KG1 (cell line): ENCODE results near the gene GRK3.

Experiments
- DNase-seq: peaks from one replicate; lab custom pipeline; 2025; lab: John Stamatoyannopoulos, UW

The GRK3 gene

DNA sequence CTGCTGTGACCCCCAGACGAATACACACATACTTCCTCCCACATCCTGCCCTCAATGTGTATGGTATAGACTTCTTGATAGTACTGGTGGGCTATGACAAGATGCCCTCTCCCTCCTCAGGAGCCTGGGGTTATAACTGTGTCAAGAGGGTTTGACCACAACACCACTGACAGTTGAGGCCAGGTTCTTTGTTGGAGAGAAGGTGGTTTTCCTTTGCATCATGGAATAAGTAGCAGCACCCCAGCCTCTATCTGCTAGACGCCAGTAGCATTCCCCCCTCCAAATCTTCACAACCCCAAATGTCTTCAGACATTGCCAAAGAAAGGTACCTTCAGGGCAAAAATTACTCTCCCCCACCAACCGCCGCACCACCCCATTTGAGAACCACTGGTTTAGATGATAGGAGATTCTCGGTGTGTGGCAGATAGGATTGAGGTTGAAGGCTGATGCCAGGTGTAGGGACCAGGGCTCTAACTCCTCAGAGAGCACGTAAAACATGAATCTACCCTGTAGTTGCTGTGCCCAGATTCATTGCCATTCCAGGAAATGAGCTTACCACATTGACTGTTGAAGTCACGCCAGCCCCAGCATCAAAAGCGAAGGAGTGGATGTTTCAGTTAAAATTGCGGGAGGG is 172.0 kb downstream of the GRK3 start:
- DNase-seq, result peak; percentile 39

DNA sequence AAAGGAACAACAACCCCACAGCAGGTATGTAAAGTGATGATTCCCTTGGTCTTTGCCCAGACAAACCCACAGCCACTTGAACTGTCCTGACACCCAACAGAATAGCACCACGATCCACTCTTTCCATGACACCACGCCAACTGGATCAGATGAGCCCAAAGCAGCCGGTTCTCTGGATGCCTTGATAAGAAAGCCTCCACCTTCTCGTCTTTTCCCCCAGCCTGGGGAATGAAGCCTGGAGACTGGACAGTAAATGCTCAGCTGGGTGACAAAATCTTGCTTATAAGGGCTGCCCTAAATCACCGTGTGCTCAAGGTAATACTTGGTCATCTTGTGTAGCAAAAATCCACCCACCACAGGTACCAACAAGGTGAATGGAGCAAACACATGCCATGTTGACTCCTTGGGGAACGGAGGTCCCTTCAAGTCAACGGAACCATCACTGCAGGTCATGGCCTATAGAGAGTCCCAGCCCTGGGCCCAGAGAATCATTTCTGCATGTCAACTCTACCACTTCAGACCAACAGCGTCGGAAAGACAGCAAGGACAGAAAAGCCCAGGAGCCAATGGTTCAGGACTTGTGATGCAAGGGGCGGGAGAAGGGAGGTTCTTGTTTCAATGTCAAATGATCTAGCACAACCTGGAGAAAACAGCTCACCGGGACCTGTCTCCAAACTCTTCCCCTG is 175.3 kb downstream of the GRK3 start:
- no peak for DNase-seq

DNA sequence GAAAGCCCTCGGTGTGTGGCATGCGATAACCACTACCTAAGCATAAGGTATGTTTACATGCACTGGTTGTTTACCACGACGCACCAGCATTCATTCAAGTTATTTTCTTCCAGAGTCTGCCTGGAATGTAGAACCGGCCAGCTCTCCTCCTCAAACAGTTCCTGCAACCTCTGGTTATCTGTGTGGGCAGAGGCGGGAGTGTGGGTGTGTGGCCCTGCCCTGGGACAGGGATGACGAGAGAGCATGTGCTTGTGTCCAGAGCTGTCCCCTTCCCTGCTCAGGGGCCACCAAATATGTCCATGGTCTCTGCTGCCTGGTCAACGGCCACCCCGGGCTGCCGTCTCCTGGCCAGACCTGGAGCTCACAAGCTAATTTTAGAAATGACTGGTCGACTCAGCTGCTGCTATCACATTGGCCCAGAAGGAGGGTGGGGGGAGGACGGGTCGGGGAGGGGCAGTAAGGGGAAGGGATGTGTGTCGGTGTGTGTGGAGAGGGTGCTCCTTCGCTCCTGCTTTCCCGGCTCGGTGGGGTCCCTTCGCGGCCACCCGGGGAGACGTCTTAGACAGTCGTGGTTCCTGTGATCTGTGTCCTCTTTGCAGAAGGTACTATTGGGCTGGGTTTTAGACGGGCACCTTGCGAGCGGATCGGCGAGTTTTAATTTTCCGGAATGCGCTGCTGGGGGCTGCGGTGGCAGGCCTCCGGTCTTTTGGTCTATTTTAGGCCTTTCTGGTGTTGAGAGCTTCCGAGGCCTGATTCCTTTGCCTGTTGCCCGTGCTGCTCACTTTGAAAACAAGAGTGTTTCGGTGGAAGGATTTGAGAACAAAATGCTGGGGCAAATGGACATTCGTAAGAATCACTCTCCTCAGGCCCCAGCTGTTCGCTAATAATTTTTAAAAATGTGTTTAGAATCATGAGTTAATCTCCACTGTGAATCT is 177.5 kb downstream of the GRK3 start, which contains the start of gene MYO18B:
TSS of gene MYO18B (plus strand) at position 497 of the 935 bp plus-strand sequence. CDS start 18,905 bp downstream, outside the sequence.
- DNase-seq, result no peak

DNA sequence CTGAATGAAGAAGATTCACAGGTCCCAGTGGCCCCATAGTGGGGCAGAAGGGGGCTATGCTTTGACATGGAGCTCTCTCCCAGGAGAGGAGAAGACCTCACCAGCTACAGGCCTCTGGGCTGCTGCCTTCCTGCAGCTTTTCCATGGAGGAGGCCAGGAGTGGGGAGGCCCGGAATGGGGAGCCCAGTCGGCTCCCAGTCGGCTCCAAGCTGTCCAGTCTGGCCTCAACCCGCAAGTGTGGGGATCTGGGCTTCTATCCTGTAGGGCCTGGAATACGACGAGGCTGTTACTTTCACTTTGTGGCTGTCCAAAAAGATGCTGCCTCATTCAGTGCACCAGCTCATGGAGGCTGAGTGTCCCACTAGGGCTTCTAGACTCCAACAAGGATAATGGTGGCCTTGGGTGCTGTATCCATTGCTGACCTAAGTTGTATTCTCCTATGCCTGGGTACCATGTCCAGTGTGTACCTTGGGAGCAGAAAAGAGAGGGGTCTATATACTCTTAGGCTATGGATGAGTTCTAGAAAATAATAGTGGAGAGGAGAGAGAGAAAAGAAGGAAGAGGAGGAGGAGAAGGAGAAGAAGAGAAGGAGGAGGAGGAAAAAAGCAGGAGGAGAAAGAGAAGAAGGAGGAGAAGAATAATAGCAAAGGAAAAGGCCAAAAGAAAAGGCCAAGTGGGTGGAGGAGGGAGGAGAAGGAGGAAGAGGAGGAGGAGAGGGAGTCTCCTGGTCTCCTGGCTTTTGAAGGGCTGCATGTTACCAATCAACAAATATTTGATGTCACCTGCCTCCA is 178.6 kb downstream of the GRK3 start:
- DNase-seq, result no peak

DNA sequence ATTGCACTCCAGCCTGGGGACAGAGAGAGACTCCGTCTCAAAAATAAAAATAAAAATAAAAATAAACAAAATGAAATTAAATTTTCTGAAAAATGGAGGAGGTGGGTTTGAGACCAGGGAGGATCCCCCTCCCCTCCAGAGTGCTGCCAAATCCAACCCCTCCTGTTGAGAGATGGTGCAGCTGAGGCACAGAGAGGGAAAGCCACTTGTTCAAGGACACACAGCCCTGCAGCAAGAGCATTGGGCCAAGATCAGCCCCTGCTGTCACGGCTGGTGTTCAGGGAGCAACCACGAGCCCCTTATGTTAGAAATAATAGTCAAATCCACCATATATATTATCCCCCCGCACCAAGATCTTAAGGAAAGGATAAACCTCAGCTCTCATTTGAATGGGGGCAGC is 180.2 kb downstream of the GRK3 start:
- no peak for DNase-seq

DNA sequence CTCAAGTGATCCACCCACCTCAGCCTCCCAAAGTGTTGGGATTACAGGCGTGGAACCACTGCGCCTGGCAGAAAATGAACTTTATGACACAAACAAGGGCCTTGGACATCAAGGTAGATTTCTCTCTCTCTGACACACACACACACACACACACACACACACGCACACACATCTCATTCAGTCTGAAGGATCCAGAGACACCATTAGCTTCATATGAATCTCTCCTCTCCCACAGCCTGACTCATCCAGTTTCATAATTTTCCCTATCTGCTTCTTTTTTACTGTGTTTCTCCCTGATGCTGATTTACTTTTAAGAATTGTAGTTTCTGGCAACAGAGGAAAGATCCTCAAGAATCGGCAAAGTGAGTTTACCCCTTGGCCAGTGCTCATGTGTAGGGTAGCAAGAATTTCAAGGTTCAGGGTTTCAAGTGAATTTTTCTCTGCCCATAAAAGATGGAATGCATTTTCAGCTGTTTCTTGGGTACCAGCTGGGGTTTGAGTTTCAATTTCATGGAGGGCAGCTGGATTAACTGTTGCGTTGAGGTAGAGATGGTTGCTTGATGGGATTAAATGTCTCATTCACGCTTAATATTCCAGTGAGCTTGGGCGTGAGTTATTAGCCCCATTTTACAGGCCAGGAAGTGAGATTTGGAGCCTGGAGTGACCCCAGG is 181.0 kb downstream of the GRK3 start:
- DNase-seq, result no peak

DNA sequence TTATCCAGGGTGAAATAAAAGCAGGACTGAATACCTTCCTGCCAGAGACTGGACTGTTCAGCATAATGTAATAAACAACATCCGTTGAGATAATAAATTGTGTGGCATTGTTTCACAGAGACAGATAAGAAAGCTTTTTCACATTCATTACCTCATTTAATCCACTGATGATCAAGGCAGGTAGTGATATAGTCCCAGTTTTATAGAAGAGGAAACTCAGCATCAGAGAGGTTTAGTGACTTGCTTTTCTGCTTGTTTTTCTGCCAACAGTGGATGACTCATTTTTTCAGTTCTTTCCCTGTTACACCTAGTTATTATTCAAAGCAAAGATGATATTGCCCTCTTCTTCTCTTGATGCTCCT is 181.5 kb downstream of the GRK3 start:
- no peak for DNase-seq

DNA sequence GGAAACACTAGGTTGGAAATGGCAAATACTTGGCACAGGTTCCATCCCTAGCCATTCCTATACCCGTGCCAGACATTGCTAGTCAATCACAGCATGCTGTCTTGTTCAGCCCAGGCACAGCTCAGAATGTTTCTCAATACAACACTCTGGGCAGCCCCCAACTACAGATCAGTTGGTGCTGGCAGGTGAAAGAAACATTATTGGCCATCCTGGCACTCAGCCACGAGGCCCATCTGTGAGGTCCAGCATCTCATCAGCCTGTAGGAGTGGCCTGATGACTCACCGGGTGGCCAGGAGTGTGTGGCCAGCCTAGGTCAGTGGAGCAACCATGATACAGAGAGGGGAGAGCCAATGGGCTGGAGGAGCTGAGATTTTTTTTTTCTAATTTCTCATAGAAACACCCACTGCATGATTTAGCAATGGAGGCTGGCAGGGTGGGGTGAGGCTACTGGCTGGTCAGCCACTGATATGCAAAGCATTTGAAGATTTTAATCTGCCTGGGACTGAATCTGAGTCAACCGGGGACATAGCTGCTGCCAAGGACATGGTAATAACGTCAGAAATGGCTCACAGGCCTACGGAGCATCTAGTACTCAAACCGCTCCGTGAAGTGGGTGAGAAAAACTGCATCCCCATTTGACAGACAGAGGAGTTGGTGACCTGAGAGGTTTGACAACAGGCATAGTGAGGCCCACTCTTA is 182.9 kb downstream of the GRK3 start:
- no peak for DNase-seq

DNA sequence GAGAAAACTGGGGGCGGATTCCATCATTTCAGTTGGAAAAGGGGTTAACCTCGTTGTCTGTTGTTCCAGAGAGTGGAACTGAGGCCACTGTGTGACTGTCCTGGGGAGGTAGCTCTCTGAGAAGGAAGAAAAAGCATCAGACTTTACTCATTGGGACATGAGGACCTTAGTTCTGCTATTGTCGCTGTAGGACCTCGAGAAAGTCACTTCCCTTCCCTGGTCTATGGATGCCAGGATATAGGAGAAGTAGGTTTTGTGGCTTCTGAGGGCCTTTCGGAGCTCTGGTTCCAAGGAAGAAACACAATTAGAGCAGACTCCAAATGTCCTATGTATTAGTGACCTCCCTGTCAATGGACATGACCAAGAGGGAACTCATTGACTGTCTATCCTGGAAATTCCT is 183.7 kb downstream of the GRK3 start:
- no peak for DNase-seq

DNA sequence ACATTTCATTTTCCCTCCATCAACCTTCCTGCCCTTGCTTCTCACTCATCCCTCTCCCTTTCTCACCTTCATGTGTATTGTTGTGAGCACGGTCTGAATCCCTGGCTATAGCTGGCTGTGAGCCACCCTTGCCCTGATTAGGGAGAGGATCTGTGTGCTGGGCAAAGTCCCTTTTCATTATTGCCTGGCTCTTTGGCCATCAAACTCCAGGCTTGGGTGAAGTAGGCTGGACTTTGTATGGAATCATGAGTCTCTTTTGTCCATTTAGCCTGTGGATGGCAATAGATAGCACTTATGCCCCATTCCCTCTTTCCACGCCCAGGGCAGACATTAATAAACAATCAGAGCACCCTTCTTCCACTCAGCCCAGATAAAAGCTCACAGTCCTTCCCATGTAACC is 184.2 kb downstream of the GRK3 start:
- no peak for DNase-seq

DNA sequence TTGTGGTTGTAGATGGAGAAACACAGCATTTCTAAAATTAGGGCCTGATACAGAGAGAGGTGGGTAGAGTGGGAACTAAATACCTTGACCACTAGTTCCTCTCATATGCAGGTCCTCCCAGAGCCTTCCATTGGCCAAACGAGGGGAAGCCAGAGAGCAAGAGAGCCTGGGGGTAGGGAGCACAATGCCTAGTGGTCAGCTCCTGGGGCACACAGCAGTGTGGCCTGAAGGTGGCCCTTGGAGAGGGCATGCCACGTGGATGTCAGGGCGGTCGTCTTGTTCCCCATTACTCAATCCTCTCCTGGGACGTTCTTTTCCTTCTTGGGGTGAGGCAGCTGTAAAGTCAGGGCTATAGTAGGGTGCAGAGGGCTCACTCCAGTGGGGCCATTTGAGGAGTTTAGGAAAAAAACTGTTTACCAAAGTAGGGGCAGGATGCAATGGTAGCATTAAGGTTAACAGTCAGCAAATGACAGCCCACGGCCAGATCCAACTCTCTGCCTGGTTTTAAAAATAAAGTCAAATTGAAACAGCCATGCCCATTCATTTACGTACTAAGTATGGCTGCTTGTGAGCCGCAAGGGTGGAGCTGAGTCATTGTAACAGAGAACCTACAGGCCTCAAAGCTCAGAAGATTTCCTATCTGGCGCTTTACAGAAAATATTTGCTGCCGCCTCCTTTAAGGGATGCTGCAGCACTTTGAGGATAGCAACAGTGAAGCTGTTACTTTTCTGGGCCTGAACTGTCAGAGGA is 185.1 kb downstream of the GRK3 start:
- DNase-seq, result no peak

DNA sequence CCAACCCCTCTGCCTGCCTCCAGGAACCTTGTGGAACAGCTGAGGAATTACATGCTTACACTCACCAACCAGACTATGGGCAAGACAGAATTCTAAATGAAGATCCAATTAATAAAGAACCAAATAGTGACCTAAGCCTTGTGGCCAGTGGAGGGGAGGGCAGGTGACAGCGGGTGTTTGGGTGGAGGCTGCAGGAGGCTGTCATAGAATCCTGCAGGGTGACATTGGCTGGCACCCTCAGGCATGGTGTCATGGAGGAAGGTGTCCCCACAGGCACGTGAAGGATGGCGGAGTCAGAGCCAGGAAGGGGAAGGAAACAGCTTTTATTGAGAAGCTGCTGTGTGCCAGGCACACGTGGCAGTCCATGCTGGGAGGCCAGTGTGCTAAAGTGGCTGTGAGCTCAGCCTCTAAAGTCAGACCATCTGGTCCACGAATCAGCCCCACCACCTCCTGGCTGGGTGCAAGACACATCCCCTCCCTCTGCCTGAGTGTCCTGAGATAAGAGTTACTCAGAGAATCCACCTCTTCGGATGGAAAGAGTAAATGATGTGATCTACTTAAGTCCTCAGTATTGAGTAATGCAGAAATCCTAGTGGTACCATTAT is 186.2 kb downstream of the GRK3 start:
- no peak for DNase-seq

DNA sequence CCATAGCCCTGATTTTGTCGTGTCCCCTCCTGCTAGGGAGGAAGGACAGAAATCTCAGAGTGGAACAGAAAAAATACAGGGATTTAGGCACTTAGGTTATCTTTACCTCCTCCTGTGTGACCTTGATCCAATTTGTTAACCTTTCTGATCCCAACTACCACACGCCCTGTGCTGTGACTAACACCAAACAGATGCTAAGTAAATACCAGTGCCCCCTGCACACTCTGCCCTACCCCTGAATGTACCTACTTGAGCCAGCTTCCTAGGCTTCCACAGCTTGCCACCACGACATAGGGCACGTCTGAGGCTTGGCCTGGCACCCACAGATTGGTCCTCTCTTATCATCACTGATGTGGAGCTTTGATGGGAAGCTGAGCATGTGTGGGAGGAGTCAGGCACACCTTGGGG is 186.7 kb downstream of the GRK3 start:
- no peak for DNase-seq

DNA sequence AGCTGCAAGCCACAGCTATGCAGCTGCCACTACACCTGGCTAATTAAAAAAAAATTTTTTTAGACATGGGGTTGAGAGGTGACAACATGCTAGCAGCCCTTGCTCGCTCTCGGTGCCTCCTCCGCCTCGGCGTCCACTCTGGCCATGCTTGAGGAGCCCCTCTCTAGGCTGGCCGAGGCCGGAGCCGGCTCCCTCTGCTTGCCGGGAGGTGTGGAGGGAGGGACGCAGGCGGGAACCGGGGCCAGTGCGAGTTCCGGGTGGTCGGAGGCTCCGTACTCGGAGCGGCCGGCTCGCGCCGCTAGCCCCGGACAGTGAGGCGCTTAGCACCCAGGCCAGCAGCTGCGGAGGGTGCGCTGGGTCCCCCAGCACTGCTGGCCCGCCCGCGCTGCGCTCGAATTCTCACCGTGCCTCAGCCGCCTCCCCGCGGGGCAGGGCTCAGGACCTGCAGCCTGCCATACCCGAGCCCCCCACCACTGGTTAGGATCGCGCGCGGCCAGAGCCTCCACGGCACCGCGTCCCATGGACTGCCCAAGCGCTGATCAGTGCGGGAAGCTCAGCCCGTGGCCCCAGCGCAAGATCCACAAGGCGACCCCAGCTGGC is 188.2 kb downstream of the GRK3 start:
- DNase-seq, result no peak

DNA sequence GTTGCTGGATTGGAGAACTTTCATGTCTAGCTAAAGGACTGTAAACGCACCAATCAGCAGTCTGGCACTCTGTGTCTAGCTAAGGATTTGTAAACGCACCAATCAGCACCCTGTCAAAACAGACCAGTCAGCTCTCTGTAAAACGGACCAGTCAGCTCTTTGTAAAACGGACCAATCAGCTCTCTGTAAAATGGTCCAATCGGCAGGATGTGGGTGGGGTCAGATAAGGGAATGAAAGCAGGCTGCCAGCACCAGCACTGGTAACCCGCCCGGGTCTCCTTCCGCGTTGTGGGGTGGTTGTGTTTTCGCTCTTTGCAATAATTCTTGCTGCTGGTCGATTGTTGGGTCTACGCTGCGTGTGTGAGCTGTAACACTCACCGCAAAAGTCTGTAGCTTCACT is 188.8 kb downstream of the GRK3 start:
- no peak for DNase-seq

DNA sequence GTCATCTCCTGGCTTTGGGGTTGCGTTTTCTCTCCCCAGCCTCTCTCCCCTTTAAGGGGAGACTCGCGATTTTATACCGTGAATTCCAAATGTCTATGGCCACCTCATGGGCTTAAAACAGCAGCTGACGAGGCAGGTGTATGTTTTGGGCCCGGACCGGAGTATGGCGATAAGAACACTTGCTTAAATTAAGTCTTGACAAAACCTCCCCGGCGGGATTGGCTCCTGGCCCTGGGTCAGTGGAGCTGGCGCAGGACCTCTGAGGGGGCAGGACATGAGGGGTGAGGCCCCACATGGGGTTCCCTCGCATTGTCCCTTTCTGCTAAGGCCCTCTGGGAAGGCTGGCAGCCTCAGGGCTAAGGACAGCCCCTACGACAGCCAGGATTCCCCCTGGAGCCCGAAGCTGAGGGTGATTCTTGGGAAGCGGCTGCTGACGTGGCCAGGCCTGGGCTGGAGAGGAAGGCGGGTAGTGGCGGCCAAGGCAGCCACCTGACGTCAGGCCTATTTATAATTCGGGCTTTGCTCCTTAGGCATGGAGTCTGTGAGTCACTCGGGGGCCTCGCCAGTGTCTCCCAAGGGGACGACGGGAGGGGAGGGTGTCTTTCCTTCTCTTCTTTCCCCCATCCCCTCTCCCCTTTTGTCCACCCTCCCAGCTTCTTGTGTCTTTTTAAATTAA is 190.2 kb downstream of the GRK3 start:
- DNase-seq, result no peak

DNA sequence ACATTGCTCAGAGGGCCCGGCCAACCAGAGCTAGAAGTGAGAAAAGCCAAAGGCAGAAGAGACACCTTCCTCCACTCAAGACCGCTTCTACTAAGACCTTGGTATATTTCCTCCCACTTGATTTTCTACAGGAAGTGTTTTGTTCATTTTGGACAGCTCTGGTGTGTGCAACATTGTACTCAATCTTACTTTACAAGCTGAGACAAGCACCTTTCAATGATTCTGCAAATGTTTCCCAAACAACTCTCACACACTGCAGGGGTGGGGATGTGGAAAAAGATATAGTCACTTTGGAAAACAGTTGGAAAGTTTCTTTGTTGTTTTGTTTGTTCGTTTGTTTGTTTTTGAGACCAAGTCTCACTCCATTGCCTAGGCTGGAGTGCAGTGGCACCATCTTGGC is 193.2 kb downstream of the GRK3 start:
- no peak for DNase-seq

DNA sequence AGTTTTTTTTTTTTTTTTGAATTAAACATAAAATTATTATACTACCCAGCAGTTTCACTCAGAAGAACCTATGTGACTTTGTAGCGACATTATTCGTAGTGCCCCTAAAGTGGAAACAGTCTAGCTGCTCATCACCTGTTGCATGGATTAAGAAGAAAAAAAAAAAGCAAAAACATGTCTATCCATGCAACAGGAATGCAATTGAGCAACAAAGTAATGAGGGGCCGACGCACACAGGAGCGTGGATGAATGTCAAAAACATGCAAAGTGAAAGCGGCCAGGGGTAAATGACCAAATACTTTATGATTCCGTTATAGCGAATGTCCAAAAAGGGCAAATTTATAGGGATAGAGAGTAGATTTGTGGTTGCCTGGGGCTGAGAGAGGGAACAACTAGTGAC is 193.8 kb downstream of the GRK3 start:
- no peak for DNase-seq

DNA sequence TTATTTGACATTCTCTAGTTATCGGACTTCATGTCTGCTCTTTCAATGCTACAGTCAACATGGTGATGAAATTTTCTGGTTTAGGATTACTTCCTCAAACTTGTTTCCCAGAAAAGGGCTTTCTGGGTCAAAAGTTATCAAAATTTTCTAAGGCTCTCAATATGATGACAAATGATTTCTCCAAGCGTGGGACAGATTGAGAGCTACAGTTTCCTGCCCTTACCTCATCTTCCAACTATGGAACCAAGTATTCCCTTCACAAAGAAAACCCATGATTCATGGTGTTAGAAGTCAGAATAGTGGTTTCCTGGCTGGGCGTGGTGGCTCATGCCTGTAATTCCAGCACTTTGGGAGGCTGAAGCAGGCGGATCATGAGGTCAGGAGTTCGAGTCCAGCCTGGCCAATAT is 195.4 kb downstream of the GRK3 start:
- no peak for DNase-seq
